Stomach smooth muscle (tissue), 2 donors: ENCODE results near the gene RPL32.

Experiments
- H3K27ac ChIP-seq: one replicate; pipeline ENCODE4 v1.7.0; 2013; ENCODE audit warnings: mild to moderate bottlenecking, low read length, inconsistent platforms
- H3K27me3 ChIP-seq, 2 donors: one replicate each; pipeline ENCODE4 v1.7.0; 2013; ENCODE audit warnings: low read length in 2 of 2; ENCODE audit not compliant: insufficient read depth in 2 of 2, control insufficient read depth in 1 of 2
- H3K36me3 ChIP-seq, 2 donors: one replicate each; pipeline ENCODE4 v1.7.0; 2013; ENCODE audit warnings: low read length in 2 of 2; ENCODE audit not compliant: control insufficient read depth in 2 of 2, insufficient read depth in 2 of 2
- H3K4me1 ChIP-seq: one replicate; pipeline ENCODE4 v1.7.0; 2013; ENCODE audit warnings: low read length; ENCODE audit not compliant: control insufficient read depth, insufficient read depth
- H3K4me3 ChIP-seq, 2 donors: one replicate each; pipeline ENCODE4 v1.7.0; 2013; ENCODE audit warnings: low read length in 2 of 2
- H3K9ac ChIP-seq, 2 donors: one replicate each; pipeline ENCODE4 v1.7.0; 2013; ENCODE audit warnings: low read length in 2 of 2, mild to moderate bottlenecking in 1 of 2
- H3K9me3 ChIP-seq, 2 donors: one replicate each; pipeline ENCODE4 v1.7.0; 2013; ENCODE audit warnings: low read length in 2 of 2; ENCODE audit not compliant: control insufficient read depth in 2 of 2
- donor health status: healthy.
- donor health status: Pancreatic carcinoma.

Gene RPL32

GRCh38 chr3:12831301-12831866, 10.0 kb downstream of the RPL32 start:
- no peaks in the 10 kb centered on the region for H3K9me3 ChIP-seq
- H3K27me3 ChIP-seq: no peaks in the 10 kb centered on the region
- no peak overlapping the region for H3K4me3 ChIP-seq
- no peak overlapping the region for H3K27ac ChIP-seq
- H3K36me3 ChIP-seq: peaks cover 59 to 76% of the 10 kb centered on the region in 2 donors
- H3K4me1 ChIP-seq: peaks cover 2% of the 10 kb centered on the region
- H3K9ac ChIP-seq: no peak overlapping the region

DNA sequence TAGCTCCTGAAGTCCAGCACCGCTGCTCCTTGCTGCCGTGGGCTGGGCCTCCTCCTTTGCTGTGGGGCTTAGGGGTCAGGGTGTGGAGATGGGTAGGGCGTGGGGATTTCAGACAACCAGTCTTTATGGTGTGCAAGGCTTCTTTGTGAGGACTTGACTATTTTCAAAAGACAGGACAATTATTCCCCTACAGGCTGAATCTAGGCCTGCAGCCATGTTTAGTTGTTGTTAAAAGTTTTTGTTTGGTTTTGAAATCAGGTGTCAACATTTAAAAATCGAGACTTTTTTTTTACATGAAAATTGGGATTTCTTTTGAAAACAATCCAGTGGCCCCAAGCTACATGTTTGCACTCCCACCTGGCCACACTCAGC, 10.6 kb downstream of the RPL32 start:
- Histone ChIP-seq H3K27me3 (no peaks in the 10 kb centered on the region), H3K4me1 (peaks cover 2% of the 10 kb centered on the region), H3K4me3 (no peak overlapping the region), H3K9me3 (no peaks in the 10 kb centered on the region), H3K36me3 (peaks cover 55 to 75% of the 10 kb centered on the region in 2 donors), H3K27ac (no peak overlapping the region), H3K9ac (no peak overlapping the region)

DNA sequence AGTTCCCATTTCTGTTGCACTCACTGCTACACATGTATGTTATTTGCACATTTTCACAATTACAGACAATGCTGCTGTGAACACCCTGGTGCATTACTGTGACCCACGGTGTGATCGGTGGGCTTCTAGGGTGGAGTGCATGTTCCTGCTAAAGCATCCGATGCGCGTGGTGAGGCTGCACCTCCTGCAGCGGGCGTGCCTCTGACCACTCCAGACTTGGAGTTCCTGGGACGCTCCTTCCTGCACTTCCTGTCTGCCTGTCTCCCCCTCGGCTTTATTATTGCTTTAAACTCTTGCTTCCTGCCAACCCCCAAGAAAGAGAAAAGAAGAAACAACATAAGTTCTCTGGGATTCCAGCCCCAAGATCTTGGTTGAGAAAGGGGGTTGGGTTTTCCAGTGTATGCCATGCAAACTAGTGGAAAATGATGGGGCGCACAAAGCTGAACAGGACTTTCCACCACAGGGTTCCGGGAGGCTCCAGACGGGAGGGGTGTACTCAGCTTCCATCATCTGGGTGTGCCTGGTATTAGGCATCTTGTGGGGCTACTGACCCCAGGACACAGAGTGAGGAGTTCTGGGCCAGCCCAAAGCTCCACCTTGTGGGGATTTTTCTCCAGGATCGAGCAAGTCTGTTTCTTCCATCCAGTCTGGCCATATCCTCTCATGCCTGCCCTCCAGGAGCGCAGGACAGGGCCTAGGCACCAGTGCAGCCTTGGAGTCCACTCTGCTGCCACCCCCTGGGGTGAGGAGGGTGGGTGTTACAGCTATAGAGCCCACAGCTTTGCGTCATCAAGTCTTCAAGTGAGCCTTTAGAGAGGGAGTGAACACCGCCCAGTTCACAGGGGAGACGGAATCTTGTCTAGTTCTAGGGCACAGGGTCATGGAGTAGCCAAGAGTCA, 11.2 kb downstream of the RPL32 start:
- Histone ChIP-seq H3K9me3 (no peaks in the 10 kb centered on the region), H3K27me3 (no peaks in the 10 kb centered on the region), H3K9ac (no peak overlapping the region), H3K4me3 (no peak overlapping the region), H3K36me3 (peaks cover 53 to 75% of the 10 kb centered on the region in 2 donors), H3K27ac (no peak overlapping the region), H3K4me1 (peaks cover 2% of the 10 kb centered on the region)

DNA sequence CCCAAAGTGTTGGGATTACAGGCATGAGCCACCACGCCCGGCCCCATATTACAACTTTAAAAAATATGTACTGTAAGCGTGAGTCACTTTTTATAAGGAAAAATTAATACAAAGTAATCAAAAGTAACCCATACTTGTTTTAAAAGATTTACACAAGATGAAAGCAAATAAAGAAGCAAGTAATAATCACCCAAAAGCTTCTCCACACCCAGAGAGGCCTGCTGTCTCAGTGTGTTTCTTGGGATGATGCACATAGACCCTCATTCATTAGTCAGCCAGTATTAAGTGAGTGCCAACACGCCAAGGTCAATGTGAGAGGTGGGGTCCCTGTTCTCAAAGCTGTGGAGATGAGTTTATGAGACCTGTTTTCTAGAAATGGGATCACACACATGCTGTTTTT, 12.0 kb downstream of the RPL32 start:
- no peak overlapping the region for H3K27ac ChIP-seq
- H3K27me3 ChIP-seq: no peaks in the 10 kb centered on the region
- no peak overlapping the region for H3K4me3 ChIP-seq
- H3K9ac ChIP-seq: no peak overlapping the region
- peaks cover 46 to 70% of the 10 kb centered on the region in 2 donors for H3K36me3 ChIP-seq
- no peaks in the 10 kb centered on the region for H3K9me3 ChIP-seq
- peaks cover 2% of the 10 kb centered on the region for H3K4me1 ChIP-seq

GRCh38 chr3:12828751-12829150, 12.6 kb downstream of the RPL32 start:
- no peak overlapping the region for H3K4me3 ChIP-seq
- no peaks in the 10 kb centered on the region for H3K27me3 ChIP-seq
- H3K9me3 ChIP-seq: no peaks in the 10 kb centered on the region
- H3K27ac ChIP-seq: no peak overlapping the region
- no peak overlapping the region for H3K9ac ChIP-seq
- peaks cover 2% of the 10 kb centered on the region for H3K4me1 ChIP-seq
- peaks cover 40 to 67% of the 10 kb centered on the region in 2 donors for H3K36me3 ChIP-seq

- Histone ChIP-seq H3K27me3 (no peaks in the 10 kb centered on the region), H3K4me1 (no peaks in the 10 kb centered on the region), H3K9me3 (no peaks in the 10 kb centered on the region), H3K9ac (no peak overlapping the region), H3K27ac (no peak overlapping the region), H3K4me3 (no peak overlapping the region), H3K36me3 (peaks cover 24 to 46% of the 10 kb centered on the region in 2 donors)
Observed at GRCh38 chr3:12825156-12825555, 16.2 kb downstream of the RPL32 start.

GRCh38 chr3:12824299-12824698, 17.1 kb downstream of the RPL32 start:
- no peak overlapping the region for H3K9ac ChIP-seq

GRCh38 chr3:12822725-12823373, 18.5 kb downstream of the RPL32 start:
- Histone ChIP-seq H3K27ac (no peak overlapping the region), H3K9ac (no peak overlapping the region), H3K36me3 (peaks cover 26 to 48% of the 10 kb centered on the region in 2 donors), H3K4me1 (no peaks in the 10 kb centered on the region), H3K27me3 (no peaks in the 10 kb centered on the region), H3K9me3 (no peaks in the 10 kb centered on the region), H3K4me3 (no peak overlapping the region)

More at GRCh38 chr3:12824299-12824698, 17.1 kb downstream of the RPL32 start:
- no peak overlapping the region for H3K27ac ChIP-seq
- no peaks in the 10 kb centered on the region for H3K9me3 ChIP-seq
- peaks cover 25 to 44% of the 10 kb centered on the region in 2 donors for H3K36me3 ChIP-seq
- H3K27me3 ChIP-seq: no peaks in the 10 kb centered on the region
- H3K4me3 ChIP-seq: no peak overlapping the region
- H3K4me1 ChIP-seq: no peaks in the 10 kb centered on the region

- peaks cover 32 to 65% of the 10 kb centered on the region in 2 donors for H3K36me3 ChIP-seq
- H3K4me1 ChIP-seq: no peaks in the 10 kb centered on the region
- H3K9me3 ChIP-seq: no peaks in the 10 kb centered on the region
- no peak overlapping the region for H3K4me3 ChIP-seq
- H3K27ac ChIP-seq: no peak overlapping the region
- no peaks in the 10 kb centered on the region for H3K27me3 ChIP-seq
- H3K9ac ChIP-seq: no peak overlapping the region
Observed at GRCh38 chr3:12818773-12819172, 22.6 kb downstream of the RPL32 start.

DNA sequence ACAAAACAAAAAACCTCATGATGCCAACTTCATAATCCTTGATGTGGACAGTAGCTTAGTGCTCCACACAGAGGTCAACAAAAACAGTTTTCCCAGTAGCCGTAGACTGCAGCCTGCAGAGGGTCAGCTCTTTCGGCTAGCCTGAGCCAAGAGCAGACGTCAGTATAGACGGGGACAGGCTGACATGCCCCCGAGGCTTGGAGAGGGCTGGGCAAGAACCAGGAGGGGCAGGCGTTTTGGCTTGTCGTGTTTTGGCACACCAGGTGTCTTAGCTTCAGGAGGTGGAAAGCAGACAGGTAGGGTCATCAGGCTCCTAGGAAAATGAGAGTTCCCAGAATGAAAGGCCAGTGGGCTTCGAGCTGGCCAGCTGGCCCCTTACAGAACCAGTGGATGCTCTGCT, 23.1 kb downstream of the RPL32 start:
- H3K4me3 ChIP-seq: no peak overlapping the region
- H3K9ac ChIP-seq: no peak overlapping the region
- no peaks in the 10 kb centered on the region for H3K9me3 ChIP-seq
- no peaks in the 10 kb centered on the region for H3K4me1 ChIP-seq
- H3K27ac ChIP-seq: no peak overlapping the region
- peaks cover 36 to 70% of the 10 kb centered on the region in 2 donors for H3K36me3 ChIP-seq
- H3K27me3 ChIP-seq: no peaks in the 10 kb centered on the region
